ENCODE results near the gene ARMC2. TPM values are rescaled to one million over a fixed set of nuclear protein-coding genes. Genes with fewer than 3 reads are reported as not detected.

ARMC2 gene
- total and polyA plus RNA-seq, 2 of the 4 experiments (the other 2 are of a cell fraction), result 0.72 to 3.9 TPM

- dilution Hi-C loops (cut with HindIII; ENCODE audit: low sequenced_read_pairs, unreplicated experiment), result no loop called here
- CTCF ChIA-PET, result no interaction called here
Measured at GRCh38 chr6:108853077-108853476, 4.9 kb downstream of the ARMC2 start.

More at GRCh38 chr6:108853077-108853476, 4.9 kb downstream of the ARMC2 start:
- in situ Hi-C loops (cut with MboI; ENCODE audit: low sequenced_read_pairs) (no loop called here), intact Hi-C loops (cut with micrococcal nuclease) (no loop called here)
- Histone ChIP-seq H4K91ac (ENCODE audit: insufficient read depth, low read depth, low read length) (no peak overlapping the region), H3K9me3 (ENCODE audit: control insufficient read depth, insufficient read depth, low read length) (peaks cover 3% of the 10 kb centered on the region; the same call in 1 of the 2 replicates), H3K9ac (ENCODE audit: low read depth, low read length) (no peak overlapping the region), H3K4me2 (ENCODE audit: low read depth, low read length) (no peak overlapping the region), H2BK5ac (ENCODE audit: low read depth, low read length, poor library complexity, severe bottlenecking) (no peak overlapping the region), H2BK15ac (ENCODE audit: low read depth, low read length) (no peak overlapping the region), H2AFZ (replicated peaks; ENCODE audit: low read length, poor library complexity) (no peak overlapping the region), H3K36me3 (ENCODE audit: control insufficient read depth, insufficient read depth, low read length) (peaks cover 4% of the 10 kb centered on the region), H3K9me1 (ENCODE audit: insufficient read depth, low read length) (0 out of 2 replicates have a peak, but pooled peaks cover 3% of the 10 kb centered on the region), H3K18ac (ENCODE audit: low read depth, low read length) (no peak overlapping the region), H2BK120ac (ENCODE audit: low read depth, low read length) (no peak overlapping the region), H3K14ac (replicated peaks; ENCODE audit: low read depth, low read length) (no peak overlapping the region), H3K79me1 (ENCODE audit: low read depth in 1 of 2, low read length in 2 of 2) (peaks cover 0 to 3% of the 10 kb centered on the region in 2 experiments; a peak in 1 of 4 replicates), H3K4ac (ENCODE audit: low read depth, low read length) (no peak overlapping the region), H3K4me1 (ENCODE audit: control insufficient read depth, insufficient read depth, low read length) (peaks cover 4% of the 10 kb centered on the region), H2AK9ac (replicated peaks; ENCODE audit: low read depth, low read length, poor library complexity) (no peak overlapping the region), H3K27ac (ENCODE audit: insufficient read depth, low read length) (no peak overlapping the region), H3K56ac (ENCODE audit: extremely low read depth, insufficient read depth, low read length) (no peak overlapping the region), H3K23ac (ENCODE audit: low read depth, low read length) (no peak overlapping the region), H3K27me3 (ENCODE audit: control insufficient read depth, insufficient read depth, low read length) (no peaks in the 10 kb centered on the region), H4K5ac (ENCODE audit: low read depth, low read length) (no peak overlapping the region), H4K20me1 (ENCODE audit: insufficient read depth, low read length) (0 out of 2 replicates have a peak, but pooled peaks cover 2% of the 10 kb centered on the region), H3K4me3 (ENCODE audit: insufficient read depth, low read depth, low read length) (no peak overlapping the region), H2BK20ac (ENCODE audit: low read depth, low read length) (no peak overlapping the region), H2AK5ac (ENCODE audit: low read depth, low read length) (no peak overlapping the region), H4K8ac (ENCODE audit: low read depth in 2 of 2, low read length in 2 of 2) (no peak overlapping the region)
- POLR2A ChIA-PET (ENCODE audit: unreplicated experiment), result no interaction called here
- BruUV-seq (replicated peaks), result no TSS peak
- ATAC-seq (ENCODE audit: low read depth), result no peak
- no peak for DNase-seq
- no peak for TF ChIP-seq MAFK (IDR thresholded peaks at IDR 0.05; ENCODE audit: low read depth, low read length)
- TF ChIP-seq CTCF (conservative IDR thresholded peaks at IDR 0.05; ENCODE audit: low read depth, low read length), result no peak
- TF ChIP-seq RCOR1 (IDR thresholded peaks at IDR 0.05; ENCODE audit: insufficient replicate concordance, low read length), result no peak
- TF ChIP-seq FOS (IDR thresholded peaks at IDR 0.05; ENCODE audit: low read depth, low read length), result no peak
